HL-60 (cell line): Measurements from ENCODE around the gene AGMO.

Experiments
- DNase-seq, 2 experiments: peaks; one replicate each; pipeline ENCODE4 v3.0.0-alpha.2; 2010 to 2020; ENCODE audit warnings: low read depth in 1 of 2, low spot score in 1 of 2
- H3K27ac ChIP-seq: fragments of 250-450 bp; sonication (Bioruptor Pico); replicated peaks from 2 replicates; pipeline ENCODE4 v1.5.1; 2020; ENCODE audit warnings: mild to moderate bottlenecking, moderate library complexity
- H3K27me3 ChIP-seq: fragments of 250-450 bp; sonication (Bioruptor Pico); 2 replicates; pipeline ENCODE4 v1.5.1; 2021; ENCODE audit warnings: mild to moderate bottlenecking, moderate library complexity; ENCODE audit not compliant: insufficient read depth, poor library complexity, severe bottlenecking
- H3K4me3 ChIP-seq: replicated peaks from 2 replicates; pipeline ENCODE4 v1.5.1; 2011; ENCODE audit warnings: mild to moderate bottlenecking, control low read depth, low read length; ENCODE audit not compliant: insufficient read depth
- CTCF ChIP-seq: IDR thresholded peaks from one replicate; pipeline ENCODE4 v1.5.1; 2011; ENCODE audit warnings: low read length, control low read depth, inconsistent platforms; ENCODE audit not compliant: insufficient read depth
- GABPA ChIP-seq: IDR thresholded peaks from 2 replicates; pipeline ENCODE4 v1.6.1; 2012; ENCODE audit warnings: low read depth
- POLR2AphosphoS5 ChIP-seq: IDR thresholded peaks from 2 replicates; pipeline ENCODE4 v1.6.1; 2012; ENCODE audit warnings: low read depth
- REST ChIP-seq: IDR thresholded peaks from 2 replicates; pipeline ENCODE4 v1.6.1; 2012; ENCODE audit warnings: low read depth; ENCODE audit not compliant: insufficient replicate concordance
- SPI1 ChIP-seq: IDR thresholded peaks from 2 replicates; pipeline ENCODE4 v1.6.1; 2012; ENCODE audit warnings: low read depth, mild to moderate bottlenecking, borderline replicate concordance

AGMO gene

GRCh38 chr7:15204421-15204820 is 357.4 kb downstream of the AGMO start:
- Histone ChIP-seq H3K4me3 (no peak overlapping the region), H3K27me3 (no peaks in the 10 kb centered on the region), H3K27ac (no peak overlapping the region)
- DNase-seq, result no peak
- no peak for TF ChIP-seq REST
- TF ChIP-seq SPI1, result no peak
- no peak for TF ChIP-seq POLR2AphosphoS5
- no peak for TF ChIP-seq CTCF
- TF ChIP-seq GABPA, result no peak

- TF ChIP-seq SPI1 (no peak), REST (no peak), GABPA (no peak), CTCF (no peak), POLR2AphosphoS5 (no peak)
- H3K4me3 ChIP-seq, result no peak overlapping the region
- no peak overlapping the region for H3K27ac ChIP-seq
- DNase-seq, result no peak
- H3K27me3 ChIP-seq, result no peaks in the 10 kb centered on the region
These were observed 362.3 kb downstream of the AGMO start for GRCh38 chr7:15199482-15199881.

- TF ChIP-seq CTCF (no peak), GABPA (no peak)
- DNase-seq, result no peak
- H3K27me3 ChIP-seq, result no peaks in the 10 kb centered on the region
- H3K4me3 ChIP-seq, result no peak overlapping the region
- no peak overlapping the region for H3K27ac ChIP-seq
These were observed 364.5 kb downstream of the AGMO start for GRCh38 chr7:15197042-15197977.
